GM23248 (cell line): ENCODE data around the gene DGKB. TPM values are rescaled to one million over a fixed set of nuclear protein-coding genes. Genes with fewer than 3 reads are reported as not detected.
A peak's percentile ranks its signal among the peaks of the same experiment; 100 is the strongest.

Experiments
- DNase-seq: peaks from one replicate; pipeline ENCODE4 v3.0.0-alpha.2; 2015
- H2AFZ ChIP-seq: fragments of 200-600 bp; sonication (generic); 2 replicates; pipeline ENCODE4 v1.6.1; 2016; ENCODE audit warnings: antibody characterized with exemption
- H3F3A ChIP-seq: fragments of 200-600 bp; sonication (generic); 2 replicates; pipeline ENCODE4 v1.6.1; 2016; ENCODE audit warnings: mild to moderate bottlenecking, antibody characterized with exemption, mixed run types; ENCODE audit not compliant: insufficient read depth
- H3K27ac ChIP-seq: fragments of 200-600 bp; sonication (generic); 2 replicates; pipeline ENCODE4 v1.5.1; 2016; ENCODE audit warnings: mild to moderate bottlenecking
- H3K27me3 ChIP-seq: fragments of 200-600 bp; sonication (generic); replicated peaks from 2 replicates; pipeline ENCODE4 v1.6.1; 2016; ENCODE audit warnings: mild to moderate bottlenecking; ENCODE audit not compliant: insufficient read depth
- H3K36me3 ChIP-seq: fragments of 200-600 bp; sonication (generic); 2 replicates; pipeline ENCODE4 v1.6.1; 2016; ENCODE audit warnings: low read depth, mild to moderate bottlenecking
- H3K4me1 ChIP-seq: fragments of 200-600 bp; sonication (generic); 2 replicates; pipeline ENCODE4 v1.6.1; 2016; ENCODE audit warnings: mild to moderate bottlenecking; ENCODE audit not compliant: insufficient read depth
- H3K4me2 ChIP-seq: fragments of 200-600 bp; sonication (generic); one replicate; pipeline ENCODE4 v1.6.1; 2016; ENCODE audit warnings: mild to moderate bottlenecking; ENCODE audit not compliant: unreplicated experiment
- H3K4me3 ChIP-seq: fragments of 200-600 bp; sonication (generic); 2 replicates; pipeline ENCODE4 v1.5.1; 2016; ENCODE audit warnings: mild to moderate bottlenecking
- H3K79me2 ChIP-seq: fragments of 200-600 bp; sonication (generic); 2 replicates; pipeline ENCODE4 v1.6.1; 2016; ENCODE audit warnings: mild to moderate bottlenecking; ENCODE audit not compliant: insufficient read depth
- H3K9ac ChIP-seq: fragments of 200-600 bp; sonication (generic); 2 replicates; pipeline ENCODE4 v1.6.1; 2016; ENCODE audit warnings: mild to moderate bottlenecking
- H3K9me2 ChIP-seq: fragments of 200-600 bp; sonication (generic); 2 replicates; pipeline ENCODE4 v1.6.1; 2016; ENCODE audit warnings: mixed run types, mild to moderate bottlenecking, moderate library complexity; ENCODE audit not compliant: insufficient read depth
- H3K9me3 ChIP-seq: fragments of 200-600 bp; sonication (generic); one replicate; pipeline ENCODE4 v1.6.1; 2017; ENCODE audit warnings: low read depth
- H4K20me1 ChIP-seq: fragments of 200-600 bp; sonication (generic); 2 replicates; pipeline ENCODE4 v1.6.0; 2016; ENCODE audit not compliant: insufficient read depth
- EZH2 ChIP-seq: fragments of 200-600 bp; sonication (generic); IDR thresholded peaks from 2 replicates; pipeline ENCODE4 v1.6.1; 2018; ENCODE audit warnings: antibody characterized with exemption, mild to moderate bottlenecking; ENCODE audit not compliant: insufficient read depth, poor library complexity, severe bottlenecking
- EZH2phosphoT487 ChIP-seq: fragments of 200-600 bp; sonication (generic); IDR thresholded peaks from 2 replicates; pipeline ENCODE4 v1.6.1; 2018; ENCODE audit warnings: antibody characterized with exemption, moderate library complexity, mild to moderate bottlenecking, low read depth; ENCODE audit not compliant: insufficient read depth
- WGBS, 2 experiments: methylation state at CpG; one replicate each; pipeline ENCODE4 v1.1.6; 2015 to 2017; ENCODE audit warnings: low lambda C conversion rate in 2 of 2, low coverage in 1 of 2; ENCODE audit errors: missing lambda C conversion rate in 2 of 2; 5-methylcytosine and 5-hydroxymethylcytosine counted together
- in situ Hi-C: fragments of 300-500 bp; cut with MboI; formaldehyde crosslinking; loops from 2 replicates; pipeline ENCODE4 v1.15.0; 2020
- polyA plus RNA-seq: library from polyadenylated mRNA; unstranded; fragments of >200 nt; fragmentation: Nextera tagmentation; extraction: Ambion mirVana; gene quantifications from 2 replicates; pipeline ENCODE4 v1.2.1, GENCODE V29; 2016
- total RNA-seq: library from RNA; depleted of rRNA; stranded (reverse); fragments of >200 nt; shearing (Covaris generic); gene quantifications from 2 replicates; pipeline ENCODE4 v1.2.3, GENCODE V29; 2014

The DGKB gene
- total and polyA plus RNA-seq, 2 experiments from 2014 or later, result 0.65 to 1.7 TPM

DNA sequence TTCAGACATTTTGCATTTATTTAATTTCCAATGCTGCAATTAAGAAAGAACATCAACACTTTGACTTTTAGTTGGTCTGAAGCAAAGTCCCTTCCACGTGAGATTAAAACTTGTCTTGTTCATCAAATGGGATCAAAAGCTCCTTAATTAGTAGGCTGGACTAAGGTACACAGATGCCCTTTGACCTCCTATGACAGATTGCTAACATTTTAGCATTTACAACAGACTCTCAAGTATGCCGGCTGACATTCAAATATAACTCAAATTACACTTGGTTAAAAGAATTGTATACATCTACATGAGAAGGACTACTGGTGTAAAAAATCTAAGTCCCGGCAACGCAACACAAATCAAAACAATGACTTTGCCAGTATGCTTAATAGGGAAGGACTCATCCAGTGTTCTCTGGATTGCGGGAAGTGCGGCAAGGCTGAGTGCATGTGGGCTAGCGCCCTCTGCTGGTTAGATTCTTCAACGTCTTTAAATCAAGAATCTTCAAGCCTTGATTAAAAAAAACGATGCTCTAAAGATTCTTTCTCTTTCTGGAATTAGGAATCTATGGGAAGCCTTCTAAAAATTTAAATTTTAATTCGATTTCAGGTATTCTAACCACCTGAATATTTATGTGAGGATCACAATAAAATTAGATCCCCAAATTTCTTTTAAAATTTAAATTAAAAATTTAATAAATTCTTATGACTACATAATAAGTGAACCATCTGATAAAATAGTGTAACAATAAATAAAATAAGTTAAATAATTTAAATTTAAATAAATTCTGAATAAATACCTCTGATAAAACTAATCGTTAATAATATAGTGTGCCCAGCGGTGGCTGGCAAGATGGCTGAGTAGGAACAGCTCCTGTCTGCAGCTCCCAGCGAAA, 444.7 kb downstream of the DGKB start:
- H3F3A ChIP-seq, result no peaks in the 10 kb centered on the region
- in situ Hi-C loops, result loop anchor here (10.0 to 25.0 kb wide), 3 partner anchors 463 to 1171 kb away; no protein-coding TSS in a partner anchor
- H3K79me2 ChIP-seq, result no peaks in the 10 kb centered on the region
- peak overlapping the region; percentile 69 for H2AFZ ChIP-seq
- no peaks in the 10 kb centered on the region for H3K9me2 ChIP-seq
- no peaks in the 10 kb centered on the region for H3K4me1 ChIP-seq
- no peak overlapping the region for H3K27ac ChIP-seq
- H3K4me2 ChIP-seq, result peak overlapping the region; percentile 77
- no peaks in the 10 kb centered on the region for H3K9me3 ChIP-seq
- no peak overlapping the region for H3K9ac ChIP-seq
- no peaks in the 10 kb centered on the region for H4K20me1 ChIP-seq
- no peaks in the 10 kb centered on the region for H3K36me3 ChIP-seq
- TF ChIP-seq EZH2 (no peak), EZH2phosphoT487 (no peak)
- 22 to 23% methylated on average over 13 of the region's 13 CpGs for WGBS, 2 experiments
- H3K4me3 ChIP-seq, result peak overlapping the region; percentile 48
- H3K27me3 ChIP-seq, result no peaks in the 10 kb centered on the region
- peak; percentile 89 for DNase-seq

DNA sequence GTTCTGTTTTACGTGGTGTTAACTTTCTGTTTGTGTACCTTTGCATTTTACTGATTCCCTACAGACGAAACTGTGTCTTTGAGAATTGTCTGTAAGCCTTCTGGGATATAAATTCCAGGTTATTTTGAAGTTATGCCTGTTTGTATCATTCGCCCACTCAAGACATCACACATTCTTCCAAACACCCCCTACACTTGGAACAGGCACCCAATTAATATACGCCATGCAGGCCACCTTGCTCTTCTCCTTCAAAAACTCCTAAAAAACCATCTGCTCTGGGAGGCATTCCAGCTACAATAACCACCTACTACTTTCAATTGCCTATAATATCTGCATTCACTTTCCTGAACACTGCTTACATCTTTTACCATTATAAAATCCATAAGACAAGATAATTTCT, 453.3 kb downstream of the DGKB start:
- Histone ChIP-seq H2AFZ (no peak overlapping the region), H3K9ac (no peak overlapping the region), H3K9me3 (no peaks in the 10 kb centered on the region), H3K79me2 (no peaks in the 10 kb centered on the region), H3K4me2 (no peak overlapping the region), H4K20me1 (no peaks in the 10 kb centered on the region), H3K36me3 (no peaks in the 10 kb centered on the region), H3K4me3 (no peak overlapping the region), H3K4me1 (no peaks in the 10 kb centered on the region), H3F3A (no peaks in the 10 kb centered on the region), H3K9me2 (no peaks in the 10 kb centered on the region), H3K27ac (no peak overlapping the region), H3K27me3 (no peaks in the 10 kb centered on the region; the same call in 1 of the 2 replicates)
- WGBS, 2 experiments, result 69 to 72% methylated on average over 4 of the region's 4 CpGs
- in situ Hi-C loops, result no loop called here
- DNase-seq, result no peak
- TF ChIP-seq EZH2, result no peak

DNA sequence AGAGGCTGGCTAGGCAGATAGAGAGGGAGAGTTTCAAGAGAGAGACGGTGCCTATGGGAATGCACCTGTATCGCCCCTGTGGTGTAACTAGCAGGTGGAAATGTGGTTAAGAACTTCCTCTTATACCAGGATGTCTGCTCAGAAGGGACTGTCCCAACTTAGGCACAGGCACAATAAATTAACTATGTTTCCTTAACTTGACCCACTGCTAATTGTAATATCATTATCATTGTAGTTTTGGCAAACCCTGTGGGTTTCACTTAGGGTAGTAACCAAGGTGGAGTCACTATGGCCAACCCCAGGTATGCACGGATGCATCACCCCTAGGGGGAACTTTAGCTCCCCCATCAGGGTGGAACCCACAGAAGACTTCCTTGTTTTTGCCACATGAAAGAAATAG, 455.7 kb downstream of the DGKB start:
- Histone ChIP-seq H3K4me1 (no peaks in the 10 kb centered on the region), H3K4me3 (no peak overlapping the region), H3F3A (no peaks in the 10 kb centered on the region), H2AFZ (no peak overlapping the region), H3K9me2 (no peaks in the 10 kb centered on the region), H3K79me2 (no peaks in the 10 kb centered on the region), H3K4me2 (no peak overlapping the region), H3K36me3 (no peaks in the 10 kb centered on the region), H3K9me3 (no peaks in the 10 kb centered on the region), H3K9ac (no peak overlapping the region), H4K20me1 (no peaks in the 10 kb centered on the region), H3K27me3 (no peaks in the 10 kb centered on the region; the same call in 1 of the 2 replicates), H3K27ac (no peak overlapping the region)
- TF ChIP-seq EZH2phosphoT487 (no peak), EZH2 (no peak)
- DNase-seq, result no peak
- WGBS, 2 experiments, result 59 to 69% methylated on average over 3 of the region's 3 CpGs
- in situ Hi-C loops, result no loop called here

DNA sequence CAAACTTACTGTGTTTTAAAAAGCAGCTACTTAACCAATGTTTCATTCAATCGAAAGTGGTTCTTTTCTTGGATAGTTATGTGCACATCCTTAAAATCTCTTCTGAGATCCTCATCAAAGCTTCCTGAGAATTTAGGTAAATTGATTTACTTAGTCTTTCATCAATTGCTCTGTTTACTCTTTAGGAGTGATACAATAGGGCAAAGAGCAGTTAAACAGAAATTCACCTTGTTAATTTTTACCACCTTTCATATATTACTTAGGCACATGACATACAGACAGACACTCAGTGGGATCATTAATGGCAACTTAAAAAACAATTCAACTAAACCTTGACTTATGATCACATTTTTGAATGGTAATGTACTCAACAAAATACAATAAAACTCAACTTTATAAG, 456.3 kb downstream of the DGKB start:
- in situ Hi-C loops, result no loop called here
- Histone ChIP-seq H3K9me2 (no peaks in the 10 kb centered on the region), H3F3A (no peaks in the 10 kb centered on the region), H3K4me3 (no peak overlapping the region), H3K9ac (no peak overlapping the region), H4K20me1 (no peaks in the 10 kb centered on the region), H3K27me3 (no peaks in the 10 kb centered on the region; the same call in 1 of the 2 replicates), H3K9me3 (no peaks in the 10 kb centered on the region), H3K4me1 (no peaks in the 10 kb centered on the region), H2AFZ (no peak overlapping the region), H3K79me2 (no peaks in the 10 kb centered on the region), H3K36me3 (no peaks in the 10 kb centered on the region), H3K4me2 (no peak overlapping the region), H3K27ac (no peak overlapping the region)
- no peak for TF ChIP-seq EZH2
- TF ChIP-seq EZH2phosphoT487, result no peak
- 59 to 61% methylated on average over 1 of the region's 1 CpG for WGBS, 2 experiments
- no peak for DNase-seq
